ENCODE results near the gene MTCL1.

DNA sequence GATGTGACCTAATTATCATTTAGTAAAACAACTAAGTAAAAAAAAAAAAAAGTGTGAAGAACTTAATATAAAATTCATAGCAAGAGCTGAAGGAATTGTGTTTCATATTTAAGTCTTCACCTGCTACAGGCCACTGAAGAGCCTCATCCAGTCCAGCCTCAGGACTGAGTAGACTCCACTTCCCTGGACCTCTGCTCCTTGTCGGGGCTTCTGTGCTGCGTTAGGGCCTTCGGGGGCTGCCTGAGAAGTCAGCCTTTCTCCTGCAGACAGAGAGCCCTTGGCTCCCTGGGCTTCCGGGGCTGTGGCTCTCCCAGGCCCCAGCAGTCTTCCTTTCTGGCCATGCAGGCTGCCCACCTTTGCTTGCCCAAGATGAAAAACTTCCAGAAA is 95.5 kb downstream of the MTCL1 start:
- TF ChIP-seq, protein P1, sequence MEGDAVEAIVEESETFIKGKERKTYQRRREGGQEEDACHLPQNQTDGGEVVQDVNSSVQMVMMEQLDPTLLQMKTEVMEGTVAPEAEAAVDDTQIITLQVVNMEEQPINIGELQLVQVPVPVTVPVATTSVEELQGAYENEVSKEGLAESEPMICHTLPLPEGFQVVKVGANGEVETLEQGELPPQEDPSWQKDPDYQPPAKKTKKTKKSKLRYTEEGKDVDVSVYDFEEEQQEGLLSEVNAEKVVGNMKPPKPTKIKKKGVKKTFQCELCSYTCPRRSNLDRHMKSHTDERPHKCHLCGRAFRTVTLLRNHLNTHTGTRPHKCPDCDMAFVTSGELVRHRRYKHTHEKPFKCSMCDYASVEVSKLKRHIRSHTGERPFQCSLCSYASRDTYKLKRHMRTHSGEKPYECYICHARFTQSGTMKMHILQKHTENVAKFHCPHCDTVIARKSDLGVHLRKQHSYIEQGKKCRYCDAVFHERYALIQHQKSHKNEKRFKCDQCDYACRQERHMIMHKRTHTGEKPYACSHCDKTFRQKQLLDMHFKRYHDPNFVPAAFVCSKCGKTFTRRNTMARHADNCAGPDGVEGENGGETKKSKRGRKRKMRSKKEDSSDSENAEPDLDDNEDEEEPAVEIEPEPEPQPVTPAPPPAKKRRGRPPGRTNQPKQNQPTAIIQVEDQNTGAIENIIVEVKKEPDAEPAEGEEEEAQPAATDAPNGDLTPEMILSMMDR (IDR thresholded peaks at IDR 0.05; ENCODE audit: low read depth, low read length, missing input control): no peak
- TF ChIP-seq REST (IDR thresholded peaks at IDR 0.05) (no peak), TAF1 (conservative IDR thresholded peaks at IDR 0.05) (no peak), RAD21 (IDR thresholded peaks at IDR 0.05) (no peak), SP1 (IDR thresholded peaks at IDR 0.05) (no peak), JUND (IDR thresholded peaks at IDR 0.05) (no peak), YY1 (IDR thresholded peaks at IDR 0.05) (no peak), GABPA (IDR thresholded peaks at IDR 0.05 in 1 of 2, conservative IDR thresholded peaks at IDR 0.05 in 1 of 2) (no peak), RXRA (IDR thresholded peaks at IDR 0.05) (no peak), ATF3 (IDR thresholded peaks at IDR 0.05) (no peak)
- TF ChIP-seq, protein P2, sequence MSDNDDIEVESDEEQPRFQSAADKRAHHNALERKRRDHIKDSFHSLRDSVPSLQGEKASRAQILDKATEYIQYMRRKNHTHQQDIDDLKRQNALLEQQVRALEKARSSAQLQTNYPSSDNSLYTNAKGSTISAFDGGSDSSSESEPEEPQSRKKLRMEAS (IDR thresholded peaks at IDR 0.05): no peak
- TF ChIP-seq, protein P3, sequence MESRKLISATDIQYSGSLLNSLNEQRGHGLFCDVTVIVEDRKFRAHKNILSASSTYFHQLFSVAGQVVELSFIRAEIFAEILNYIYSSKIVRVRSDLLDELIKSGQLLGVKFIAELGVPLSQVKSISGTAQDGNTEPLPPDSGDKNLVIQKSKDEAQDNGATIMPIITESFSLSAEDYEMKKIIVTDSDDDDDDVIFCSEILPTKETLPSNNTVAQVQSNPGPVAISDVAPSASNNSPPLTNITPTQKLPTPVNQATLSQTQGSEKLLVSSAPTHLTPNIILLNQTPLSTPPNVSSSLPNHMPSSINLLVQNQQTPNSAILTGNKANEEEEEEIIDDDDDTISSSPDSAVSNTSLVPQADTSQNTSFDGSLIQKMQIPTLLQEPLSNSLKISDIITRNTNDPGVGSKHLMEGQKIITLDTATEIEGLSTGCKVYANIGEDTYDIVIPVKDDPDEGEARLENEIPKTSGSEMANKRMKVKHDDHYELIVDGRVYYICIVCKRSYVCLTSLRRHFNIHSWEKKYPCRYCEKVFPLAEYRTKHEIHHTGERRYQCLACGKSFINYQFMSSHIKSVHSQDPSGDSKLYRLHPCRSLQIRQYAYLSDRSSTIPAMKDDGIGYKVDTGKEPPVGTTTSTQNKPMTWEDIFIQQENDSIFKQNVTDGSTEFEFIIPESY (IDR thresholded peaks at IDR 0.05): no peak
